HCEC 1CT (cell line): Measurements from ENCODE around the gene FGFBP1.

ENCODE experiments used
- DNase-seq: peaks from one replicate; pipeline ENCODE4 v3.0.0-alpha.2; 2017

FGFBP1 gene

GRCh38 chr4:15938640-15939039 is at the start of gene FGFBP1:
TSS of gene FGFBP1 (minus strand) at chr4:15938740. CDS start at chr4:15936632, 2,108 bp downstream.
- DNase-seq = no peak

DNA sequence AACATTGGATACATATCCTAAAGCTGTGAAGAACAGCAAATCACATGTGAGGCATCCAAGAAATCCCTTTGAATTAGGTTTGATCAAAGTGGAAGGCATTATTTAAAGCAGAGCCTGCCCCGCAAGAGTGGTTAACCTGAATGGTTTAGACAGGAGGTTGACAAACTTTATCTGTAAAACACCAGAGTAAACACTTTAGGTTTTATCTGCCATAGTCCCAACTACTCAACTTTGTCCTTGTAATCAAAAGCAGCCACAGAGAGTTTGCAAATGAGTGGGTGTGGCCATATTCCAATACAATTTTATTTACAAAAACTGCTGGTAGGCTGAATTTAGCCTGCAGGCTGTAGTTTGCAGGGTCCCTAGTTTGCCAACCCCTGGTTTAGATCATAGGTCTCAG is 49.7 kb upstream of the FGFBP1 start:
- no peak for DNase-seq

- no peak for DNase-seq
Measured at GRCh38 chr4:15986907-15987306, 48.4 kb upstream of the FGFBP1 start.

GRCh38 chr4:15983610-15984009 is 45.1 kb upstream of the FGFBP1 start:
- DNase-seq = no peak

- no peak for DNase-seq
Measured at GRCh38 chr4:15982842-15983524, 44.4 kb upstream of the FGFBP1 start.

- DNase-seq = no peak
Measured at GRCh38 chr4:15976456-15977447, 38.2 kb upstream of the FGFBP1 start.

DNA sequence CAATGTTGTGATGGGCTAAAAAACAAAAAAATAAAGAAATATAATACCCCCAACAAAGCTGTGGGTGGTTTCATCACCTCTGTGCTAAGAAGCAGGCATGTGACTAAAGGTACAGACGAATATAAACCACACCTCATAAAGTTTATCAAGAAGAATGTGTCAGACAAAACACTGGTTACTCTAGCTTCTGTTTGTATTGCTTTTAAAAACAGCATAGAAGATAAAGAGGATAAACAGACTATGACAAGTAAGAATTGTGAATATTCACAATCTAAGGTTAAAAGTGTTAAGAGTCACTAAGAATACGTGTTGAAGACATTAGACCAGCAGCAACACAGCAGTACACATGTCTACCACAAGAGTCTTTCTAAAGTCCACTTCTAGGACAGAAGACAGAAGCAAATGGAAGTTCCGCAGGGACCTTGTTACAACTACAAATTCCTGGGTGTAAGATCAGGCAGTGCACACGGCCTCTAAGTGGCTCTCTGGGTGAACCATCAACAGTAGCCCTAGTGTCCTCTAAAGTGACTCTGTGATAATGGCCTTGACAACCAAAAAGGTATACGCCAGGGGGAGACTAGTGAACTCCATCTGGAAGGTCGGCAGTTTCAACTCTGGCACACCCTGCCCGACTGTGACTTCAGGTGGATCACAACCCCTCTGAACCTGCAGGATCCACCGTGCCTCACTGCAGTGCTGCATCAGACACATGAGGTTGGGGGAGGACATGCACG is 32.7 kb upstream of the FGFBP1 start:
- no peak for DNase-seq

GRCh38 chr4:15968551-15969300 is 30.2 kb upstream of the FGFBP1 start:
- DNase-seq = no peak

- no peak for DNase-seq
Measured at GRCh38 chr4:15965325-15965724, 26.8 kb upstream of the FGFBP1 start.

DNA sequence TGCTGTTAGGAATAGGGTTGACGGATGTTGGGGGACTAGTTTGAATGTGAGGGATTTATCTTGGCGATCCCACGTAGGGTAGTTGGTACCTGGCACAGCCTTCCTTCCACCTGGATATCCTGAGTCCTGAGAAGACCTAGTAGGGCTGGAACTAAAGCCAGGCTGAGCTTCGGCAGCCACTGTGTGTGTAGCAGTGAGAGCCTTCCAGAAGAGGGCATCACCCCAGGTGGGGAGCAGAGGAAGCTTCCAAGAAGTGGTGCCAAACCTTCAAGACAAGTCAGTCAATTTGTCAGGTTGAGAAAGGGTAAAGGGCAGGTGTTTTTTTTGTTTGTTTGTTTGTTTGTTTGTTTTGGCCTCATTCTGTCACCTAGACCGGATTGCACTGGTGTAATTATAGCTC is 25.6 kb upstream of the FGFBP1 start:
- DNase-seq = no peak

DNA sequence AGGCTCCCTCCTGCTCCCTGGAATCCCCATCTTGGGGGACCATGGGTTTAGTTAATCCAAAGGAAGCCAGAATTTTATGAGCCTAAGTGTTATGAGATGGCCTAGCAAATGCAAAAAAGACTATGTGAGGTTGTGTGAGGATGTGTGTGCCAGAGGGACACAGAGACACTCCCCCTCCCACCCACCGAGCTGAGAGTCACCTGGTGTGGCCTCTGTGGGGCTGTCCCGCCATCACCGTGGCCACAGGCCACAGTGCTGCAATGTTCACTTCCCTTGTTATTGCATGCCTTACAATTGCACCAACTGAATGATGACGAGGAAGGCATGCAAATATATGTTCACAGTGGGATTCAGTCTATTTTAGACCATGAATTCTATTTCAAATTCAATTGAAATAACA is 25.0 kb upstream of the FGFBP1 start:
- no peak for DNase-seq

- DNase-seq = no peak
Measured at GRCh38 chr4:15963001-15963451, 24.5 kb upstream of the FGFBP1 start, which contains the start of gene FGFBP2. TSS of gene FGFBP2 (minus strand) at chr4:15963175. CDS start at chr4:15963129, 46 bp downstream.

GRCh38 chr4:15961781-15962510 is 23.4 kb upstream of the FGFBP1 start:
- DNase-seq = no peak

DNA sequence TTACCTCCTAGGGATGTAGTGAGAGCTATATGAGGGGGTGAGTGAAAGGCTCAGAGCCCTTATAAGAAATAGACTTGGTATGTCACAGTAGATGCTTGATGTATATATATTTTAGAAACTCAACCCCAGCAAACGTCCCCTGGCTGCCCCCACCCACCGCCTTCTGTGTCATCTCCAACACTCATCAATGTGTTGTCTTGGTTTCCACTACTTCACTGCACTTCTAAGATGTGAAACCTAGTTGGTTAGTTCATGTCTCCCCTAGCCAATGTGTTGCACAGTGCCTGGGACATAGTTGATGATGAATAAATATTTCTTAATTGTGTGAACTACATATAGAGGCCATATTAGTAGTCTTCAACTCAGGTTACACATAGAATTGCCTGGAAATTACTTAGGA is 20.0 kb upstream of the FGFBP1 start:
- DNase-seq = no peak

GRCh38 chr4:15956179-15956850 is 17.8 kb upstream of the FGFBP1 start:
- peak; percentile 24 for DNase-seq

GRCh38 chr4:15955670-15956069 is 17.1 kb upstream of the FGFBP1 start:
- no peak for DNase-seq

DNA sequence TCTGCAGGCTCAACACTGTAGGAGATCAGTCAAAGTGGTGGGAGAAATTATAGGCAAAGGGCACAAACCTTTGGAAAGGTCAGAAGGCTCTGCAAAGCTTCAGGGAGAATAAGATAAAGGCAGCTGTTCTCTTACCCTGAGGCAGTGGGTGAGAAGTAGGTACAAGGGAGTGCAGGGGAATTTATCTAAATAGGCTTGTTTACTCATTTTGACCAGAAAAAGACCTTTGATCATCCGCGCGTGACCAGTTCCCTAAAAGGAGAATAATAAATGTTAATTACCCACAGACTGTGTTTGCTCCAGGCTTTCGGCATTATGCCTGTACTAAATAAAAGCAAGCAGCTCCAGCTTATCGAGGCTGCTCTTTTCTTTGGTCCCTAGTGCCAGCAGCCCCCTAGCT is 15.1 kb upstream of the FGFBP1 start:
- no peak for DNase-seq

DNA sequence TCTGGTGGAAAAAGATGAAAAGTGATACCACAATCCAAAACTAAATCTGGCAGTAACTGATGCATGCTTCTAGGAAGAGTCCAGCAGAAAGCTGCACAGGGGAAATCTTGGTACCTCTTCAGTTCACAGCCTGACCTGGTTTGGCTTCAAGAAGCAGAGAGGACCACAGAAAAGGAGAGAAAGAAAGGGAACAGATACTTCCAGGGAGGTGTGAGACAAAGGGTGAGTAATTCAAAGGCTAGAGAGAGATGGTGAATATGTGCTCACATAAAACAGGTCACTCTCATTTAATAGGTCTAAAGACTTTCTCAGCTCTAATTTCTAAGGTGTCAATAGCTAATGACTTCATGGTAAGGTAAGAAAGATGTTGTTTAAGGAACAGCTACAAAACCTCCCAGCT is 13.2 kb upstream of the FGFBP1 start:
- no peak for DNase-seq

DNA sequence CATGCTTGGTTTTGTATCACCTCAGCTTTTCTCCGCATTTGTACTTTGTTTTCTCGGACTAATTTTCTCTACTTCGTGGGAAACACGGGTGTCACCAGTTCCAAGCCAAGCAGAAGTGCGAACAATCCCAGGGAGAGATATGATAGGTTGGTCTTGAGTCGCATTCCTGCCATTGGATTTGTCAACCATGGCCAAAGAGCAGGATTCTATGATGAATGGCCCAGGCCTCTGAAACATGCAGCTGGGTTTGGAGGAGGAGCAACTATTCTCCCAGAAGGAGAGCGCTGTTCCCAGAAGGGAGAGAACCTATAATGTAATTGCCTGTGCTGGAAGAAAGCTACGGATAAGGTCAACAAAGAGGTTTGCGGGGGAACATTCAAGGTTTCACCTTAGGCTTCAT is 10.3 kb upstream of the FGFBP1 start:
- no peak for DNase-seq

DNA sequence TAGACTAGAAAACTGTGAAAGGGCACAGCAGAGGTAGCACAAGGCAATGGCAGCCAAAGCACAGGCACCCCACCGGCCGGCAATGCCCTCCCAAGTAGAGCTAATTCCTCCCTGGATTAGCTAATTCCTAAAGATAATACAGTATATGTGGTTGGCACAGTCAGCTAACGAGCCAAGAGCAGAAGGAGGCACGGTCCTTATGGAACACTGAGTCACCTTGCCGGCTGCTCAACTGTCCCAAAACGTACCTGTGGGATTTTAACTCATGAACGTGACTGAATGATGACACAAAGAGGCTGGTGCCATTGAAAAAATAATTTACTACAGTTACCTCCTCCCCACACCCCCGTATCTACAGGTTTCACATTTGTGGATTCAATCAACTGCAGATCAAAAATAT is 9.1 kb upstream of the FGFBP1 start:
- DNase-seq = no peak

DNA sequence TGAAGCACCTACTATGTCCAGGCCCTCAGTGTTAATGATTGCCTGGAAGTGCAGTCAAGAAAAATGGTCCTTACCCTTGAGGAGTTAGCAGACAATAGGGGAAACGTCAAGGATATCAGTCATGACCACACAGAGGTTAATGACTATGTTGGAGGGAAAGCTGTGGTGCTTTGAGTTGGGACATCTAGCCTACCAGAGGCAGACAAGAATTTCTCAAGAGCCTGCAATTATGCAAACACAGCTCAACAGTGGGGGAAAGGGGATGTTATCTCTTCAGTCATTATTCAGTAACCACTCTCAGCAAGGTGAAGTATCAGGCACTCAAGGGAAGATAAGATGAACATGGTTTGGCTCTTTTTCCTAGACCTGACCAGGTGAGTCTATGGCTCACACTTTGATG is 7.0 kb upstream of the FGFBP1 start:
- DNase-seq = no peak
